NT2/D1 (cell line): ENCODE data around the gene REC8.
"Not testable (repeated sequence)": the region's sequence is repeated elsewhere in the genome, so short reads cannot be mapped to it uniquely, and the experiment has no call there.

ENCODE experiments used
- DNase-seq: peaks from one replicate; pipeline ENCODE4 v3.0.0-alpha.2; 2011; ENCODE audit warnings: low read depth, low spot score
- H3K27me3 ChIP-seq: 2 replicates; pipeline ENCODE4 v1.6.0; 2011; ENCODE audit warnings: mild to moderate bottlenecking; ENCODE audit not compliant: insufficient read length, insufficient read depth
- H3K36me3 ChIP-seq: 2 replicates; pipeline ENCODE4 v1.6.1; 2011; ENCODE audit warnings: mild to moderate bottlenecking, low read length, mixed read lengths; ENCODE audit not compliant: insufficient read depth, insufficient read length
- H3K4me1 ChIP-seq: 2 replicates; pipeline ENCODE4 v1.5.1; 2011; ENCODE audit not compliant: insufficient read depth, insufficient read length
- H3K4me3 ChIP-seq: 2 replicates; pipeline ENCODE4 v1.5.1; 2011; ENCODE audit warnings: low read depth; ENCODE audit not compliant: insufficient read length
- H3K9ac ChIP-seq: 2 replicates; pipeline ENCODE4 v1.6.0; 2011; ENCODE audit warnings: low read depth; ENCODE audit not compliant: insufficient read length
- H3K9me3 ChIP-seq: 2 replicates; pipeline ENCODE4 v1.5.1; 2011; ENCODE audit warnings: mild to moderate bottlenecking, low read length; ENCODE audit not compliant: insufficient read depth
- SUZ12 ChIP-seq: IDR thresholded peaks from 2 replicates; pipeline ENCODE4 v1.6.1; 2011; ENCODE audit not compliant: insufficient read length, insufficient read depth; ENCODE audit errors: extremely low read depth
- YY1 ChIP-seq: IDR thresholded peaks from 2 replicates; pipeline ENCODE4 v1.6.1; 2011; ENCODE audit not compliant: insufficient read length, insufficient read depth
- ZNF274 ChIP-seq: IDR thresholded peaks from 2 replicates; pipeline ENCODE4 v1.6.1; 2011; ENCODE audit warnings: mild to moderate bottlenecking, low read depth, low read length

The REC8 gene

DNA sequence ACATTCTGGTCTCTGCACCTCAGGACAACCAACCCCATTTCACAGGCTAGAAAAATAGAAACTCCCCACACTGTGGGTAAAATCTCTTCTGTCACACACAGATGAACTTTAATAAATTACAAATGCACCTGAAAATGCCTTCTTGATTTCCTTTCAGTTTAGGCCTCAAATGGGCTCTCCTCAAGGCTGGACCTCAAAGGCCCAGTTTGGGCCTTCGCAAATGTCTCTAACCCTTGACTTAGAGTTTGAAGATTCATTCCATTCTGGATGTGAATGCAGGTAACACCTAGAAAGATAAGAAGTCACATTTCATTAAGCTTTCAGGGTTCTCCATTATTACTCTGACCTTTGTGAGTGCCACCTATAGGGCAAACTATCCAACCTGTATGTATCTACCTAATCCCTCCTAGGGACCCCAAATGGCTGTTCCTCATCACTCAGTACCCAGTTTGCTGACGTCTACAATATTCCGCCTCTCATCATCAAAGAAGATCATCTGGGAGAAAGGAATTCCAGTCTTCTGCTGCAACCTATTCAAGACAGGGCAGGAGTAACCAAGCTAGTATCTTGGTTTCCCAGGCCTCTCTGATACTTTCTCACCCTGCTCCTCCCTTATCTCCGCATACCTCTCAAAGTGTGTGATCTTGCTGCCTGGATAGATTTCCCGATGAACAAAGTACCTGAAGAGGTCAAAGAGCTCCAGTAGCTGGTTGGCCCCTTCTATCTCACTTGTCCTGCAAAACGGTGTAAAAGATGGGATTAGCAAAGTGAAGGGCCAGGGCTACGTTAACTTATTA is 42.2 kb downstream of the REC8 start:
- H3K4me1 ChIP-seq: no peaks in the 10 kb centered on the region
- TF ChIP-seq ZNF274: no peak
- no peak for TF ChIP-seq SUZ12
- no peak for TF ChIP-seq YY1
- no peaks in the 10 kb centered on the region for H3K9me3 ChIP-seq
- DNase-seq: no peak
- H3K4me3 ChIP-seq: no peak overlapping the region
- H3K36me3 ChIP-seq: peaks cover 50% of the 10 kb centered on the region
- no peaks in the 10 kb centered on the region for H3K27me3 ChIP-seq
- H3K9ac ChIP-seq: peak overlapping the region; percentile 93

DNA sequence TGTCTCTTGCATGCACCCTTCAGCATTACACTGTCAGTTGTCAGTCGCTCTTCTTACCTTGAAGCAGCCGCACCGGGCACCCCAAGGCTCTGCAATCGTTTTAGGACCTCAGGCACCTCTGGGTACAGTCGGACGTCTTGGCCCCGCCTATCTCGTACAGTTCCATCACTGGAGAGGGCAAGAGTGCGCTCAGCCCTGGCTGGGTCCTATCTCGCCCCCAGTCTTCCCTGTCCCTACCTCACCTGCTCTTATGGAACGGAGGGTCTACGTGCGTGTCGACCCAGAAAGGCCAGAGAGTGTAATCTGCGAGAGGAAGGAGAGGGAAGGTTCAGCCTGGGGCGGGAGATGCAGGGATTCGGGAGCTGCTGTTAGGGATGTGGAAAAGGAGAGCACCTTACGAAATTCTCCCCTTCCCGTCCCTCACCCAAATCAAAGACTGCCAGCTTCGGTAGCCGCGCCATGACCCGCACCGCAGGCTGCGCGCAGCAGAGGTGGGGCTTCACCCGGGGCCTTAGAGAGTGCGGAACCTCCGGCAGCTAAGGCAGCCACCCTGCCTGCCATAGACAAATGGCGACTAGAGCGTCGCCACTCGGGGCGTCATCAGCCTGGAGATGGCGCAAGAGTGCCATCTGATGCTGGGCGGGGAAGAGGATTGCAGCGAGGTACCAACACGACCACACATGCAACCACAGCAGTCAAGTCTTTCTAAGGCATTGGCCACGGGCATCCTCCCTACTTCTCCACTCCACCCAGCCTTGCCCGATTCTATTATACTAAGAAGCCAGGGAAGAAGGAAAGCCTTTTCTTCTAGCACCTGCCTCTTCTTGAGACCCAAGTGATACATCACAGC is 43.8 kb downstream of the REC8 start, which contains the start of gene MDP1:
Gene MDP1 (minus strand): TSS at position 572 of the 850 bp plus-strand sequence. CDS start 111 bp downstream, at position 461.
- Histone ChIP-seq H3K4me1 (no peaks in the 10 kb centered on the region), H3K27me3 (no peaks in the 10 kb centered on the region), H3K9ac (peak within 1 kb of the TSS; percentile 94), H3K9me3 (no peaks in the 10 kb centered on the region), H3K4me3 (peak within 1 kb of the TSS; percentile 87), H3K36me3 (peaks cover 33% of the 10 kb centered on the region)
- peak; percentile 84 for DNase-seq
- TF ChIP-seq ZNF274 (no peak), YY1 (peak; percentile 37)

DNA sequence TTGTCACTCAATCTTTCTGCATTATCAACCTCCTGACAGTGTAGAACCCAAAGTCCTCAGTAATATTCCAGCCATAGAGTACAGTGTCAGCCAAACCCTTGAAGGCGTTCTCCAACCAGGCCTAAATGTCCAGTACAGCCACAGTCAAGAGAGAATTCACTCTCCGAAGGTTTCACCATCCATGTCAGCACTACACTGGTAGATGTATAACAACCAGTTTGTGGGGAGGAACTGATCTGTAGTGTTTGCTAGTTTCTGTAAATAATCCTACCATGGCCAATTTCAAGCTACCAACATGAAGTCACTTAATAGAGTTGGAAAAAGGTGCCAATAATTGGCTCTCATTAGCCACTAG is 44.4 kb downstream of the REC8 start:
- Histone ChIP-seq H3K9me3 (no peaks in the 10 kb centered on the region), H3K4me3 (no peak overlapping the region), H3K9ac (peak overlapping the region; percentile 38), H3K36me3 (peaks cover 29% of the 10 kb centered on the region), H3K4me1 (no peaks in the 10 kb centered on the region), H3K27me3 (no peaks in the 10 kb centered on the region)
- no peak for DNase-seq
- TF ChIP-seq ZNF274: no peak
- TF ChIP-seq SUZ12: no peak
- no peak for TF ChIP-seq YY1

DNA sequence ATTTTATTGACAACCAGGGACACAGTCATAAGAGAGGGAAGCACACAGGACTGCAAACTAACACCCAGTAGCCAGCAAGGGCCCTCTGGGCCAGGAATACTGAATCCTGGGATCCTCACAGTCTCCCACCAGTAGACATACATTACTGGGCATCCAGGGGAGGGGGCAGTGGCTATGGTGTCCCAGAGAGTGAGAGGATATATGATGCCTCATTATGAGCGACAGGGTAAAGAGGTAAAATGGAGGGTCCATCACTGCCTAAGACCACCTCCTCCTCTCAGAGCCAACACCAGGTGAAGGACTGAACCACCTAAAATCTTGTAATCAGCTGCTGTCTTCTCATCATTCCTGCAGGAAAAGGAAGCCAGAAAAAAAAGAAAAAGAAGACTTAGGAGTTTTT is 45.0 kb downstream of the REC8 start:
- not testable (repeated sequence) for H3K9me3 ChIP-seq, DNase-seq, H3K4me3 ChIP-seq, H3K9ac ChIP-seq, H3K4me1 ChIP-seq, H3K27me3 ChIP-seq
- peaks cover 23% of the 10 kb centered on the region for H3K36me3 ChIP-seq

DNA sequence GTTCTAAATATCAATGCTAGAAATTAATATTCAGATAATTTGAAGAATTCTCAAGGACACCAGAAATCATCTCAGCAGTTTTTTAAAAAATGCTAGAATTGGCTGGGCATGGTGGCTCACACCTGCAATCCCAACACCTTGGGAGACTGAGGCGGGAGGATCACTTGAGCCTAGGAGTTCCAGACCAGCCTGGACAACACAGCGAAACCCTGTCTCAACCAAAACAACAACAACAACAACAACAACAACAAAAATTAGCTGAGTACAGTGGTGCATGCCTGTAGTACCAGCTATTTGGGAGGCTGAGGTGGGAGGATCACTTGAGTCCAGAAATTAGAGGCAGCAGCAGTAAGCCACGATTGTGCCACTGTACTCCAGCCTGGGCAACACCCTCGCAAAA is 47.2 kb downstream of the REC8 start:
- DNase-seq: no peak
- TF ChIP-seq SUZ12 (no peak), YY1 (no peak), ZNF274 (no peak)
- H3K27me3 ChIP-seq: no peaks in the 10 kb centered on the region
- H3K9ac ChIP-seq: no peak overlapping the region
- H3K4me3 ChIP-seq: no peak overlapping the region
- no peaks in the 10 kb centered on the region for H3K4me1 ChIP-seq
- H3K36me3 ChIP-seq: peaks cover 19% of the 10 kb centered on the region
- no peaks in the 10 kb centered on the region for H3K9me3 ChIP-seq

DNA sequence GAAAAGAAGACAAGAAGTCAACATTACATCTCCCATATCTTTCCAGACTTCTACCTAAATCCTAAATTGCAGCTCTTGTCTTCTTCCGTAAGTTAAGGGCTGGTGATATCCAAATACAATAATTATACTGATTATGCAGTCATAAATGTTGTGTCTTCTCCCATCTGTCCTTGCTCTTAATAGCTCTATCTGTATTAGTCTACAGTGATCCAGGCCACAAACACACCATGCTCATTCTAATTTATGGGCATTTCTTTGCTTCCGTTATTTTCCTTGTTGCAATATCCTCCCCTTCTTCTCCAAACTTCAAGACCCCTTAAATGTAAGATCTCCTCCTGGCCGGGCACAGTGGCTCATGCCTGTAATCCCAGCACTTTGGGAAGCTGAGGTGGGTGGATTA is 47.6 kb downstream of the REC8 start:
- TF ChIP-seq YY1: no peak
- TF ChIP-seq ZNF274: no peak
- TF ChIP-seq SUZ12: no peak
- Histone ChIP-seq H3K9me3 (no peaks in the 10 kb centered on the region), H3K9ac (no peak overlapping the region), H3K36me3 (peaks cover 18% of the 10 kb centered on the region), H3K4me3 (no peak overlapping the region), H3K4me1 (no peaks in the 10 kb centered on the region), H3K27me3 (no peaks in the 10 kb centered on the region)
- DNase-seq: no peak

DNA sequence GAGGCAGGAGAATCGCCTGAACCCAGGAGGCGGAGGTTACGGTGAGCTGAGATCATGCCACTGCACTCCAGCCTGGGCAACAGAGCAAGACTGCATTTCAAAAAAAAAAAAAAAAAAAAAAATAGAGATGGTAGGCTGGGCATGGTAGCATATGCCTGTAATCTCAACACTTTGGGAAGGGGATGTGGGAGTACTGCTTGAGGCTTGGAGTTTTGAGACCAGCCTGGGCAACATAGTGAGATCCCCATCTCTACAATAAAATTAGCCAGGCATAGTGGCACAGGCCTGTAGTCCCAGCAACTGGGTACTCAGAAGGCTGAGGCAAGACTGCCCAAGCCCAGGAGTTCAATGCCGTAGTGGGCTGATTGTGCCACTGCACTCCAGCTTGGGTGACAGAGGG is 51.1 kb downstream of the REC8 start:
- H3K4me1 ChIP-seq, H3K27me3 ChIP-seq, DNase-seq, H3K9me3 ChIP-seq, H3K4me3 ChIP-seq, H3K9ac ChIP-seq: not testable (repeated sequence)
- H3K36me3 ChIP-seq: peaks cover 11% of the 10 kb centered on the region
